OCI-M1 (cell line): Measurements from ENCODE around the gene DMRTC2.

Experiments used
- DNase-seq: peaks from one replicate; lab custom pipeline; 2025; lab: John Stamatoyannopoulos, UW

DMRTC2 gene

DNA sequence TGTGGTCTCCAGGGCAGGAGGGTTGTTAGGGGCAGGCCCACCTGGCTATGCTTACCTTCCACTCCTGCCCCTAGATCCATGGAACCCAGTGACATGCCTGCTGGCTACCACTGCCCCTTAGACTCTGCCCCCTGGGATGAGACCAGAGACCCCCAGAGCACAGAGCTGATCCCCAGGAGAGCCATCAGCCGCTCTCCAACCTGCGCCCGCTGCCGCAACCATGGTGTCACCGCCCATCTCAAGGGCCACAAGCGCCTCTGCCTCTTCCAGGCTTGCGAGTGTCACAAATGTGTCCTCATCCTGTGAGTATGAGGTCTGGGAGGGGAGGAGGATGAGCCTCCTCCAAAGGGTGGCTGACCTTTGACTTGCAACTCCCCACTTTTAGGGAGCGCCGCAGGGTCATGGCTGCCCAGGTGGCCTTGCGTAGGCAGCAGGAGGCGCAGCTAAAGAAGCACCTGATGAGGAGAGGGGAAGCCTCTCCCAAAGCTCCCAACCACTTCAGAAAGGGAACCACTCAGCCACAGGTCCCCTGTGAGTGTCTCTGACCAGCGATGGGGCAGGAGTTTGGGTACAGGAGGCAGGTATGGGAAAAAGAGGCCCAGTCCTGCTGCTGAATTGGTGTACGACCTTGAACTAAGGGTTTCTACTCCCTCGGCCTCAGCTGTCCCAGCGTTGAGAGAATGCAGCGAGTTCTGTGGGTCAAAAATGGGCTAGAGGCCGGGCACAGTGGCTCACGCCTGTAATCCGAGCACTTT is 2.7 kb downstream of the DMRTC2 start:
- DNase-seq = no peak

DNA sequence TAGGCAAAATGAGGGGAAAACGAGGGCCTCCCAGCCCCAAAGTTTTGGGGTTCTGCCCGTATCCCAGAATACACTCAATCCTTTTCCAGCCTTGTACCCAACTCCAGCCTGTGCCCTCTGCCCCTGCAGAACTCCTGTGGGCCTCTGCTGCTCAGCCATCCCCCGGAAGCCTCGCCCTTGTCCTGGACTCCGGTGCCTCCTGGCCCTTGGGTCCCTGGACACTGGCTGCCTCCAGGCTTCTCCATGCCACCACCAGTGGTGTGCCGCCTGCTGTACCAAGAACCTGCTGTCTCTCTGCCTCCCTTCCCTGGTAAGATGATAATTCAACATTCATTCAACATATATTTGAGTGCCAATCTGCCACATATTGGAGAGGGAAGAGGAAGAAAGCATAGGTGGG is 3.8 kb downstream of the DMRTC2 start:
- no peak for DNase-seq

DNA sequence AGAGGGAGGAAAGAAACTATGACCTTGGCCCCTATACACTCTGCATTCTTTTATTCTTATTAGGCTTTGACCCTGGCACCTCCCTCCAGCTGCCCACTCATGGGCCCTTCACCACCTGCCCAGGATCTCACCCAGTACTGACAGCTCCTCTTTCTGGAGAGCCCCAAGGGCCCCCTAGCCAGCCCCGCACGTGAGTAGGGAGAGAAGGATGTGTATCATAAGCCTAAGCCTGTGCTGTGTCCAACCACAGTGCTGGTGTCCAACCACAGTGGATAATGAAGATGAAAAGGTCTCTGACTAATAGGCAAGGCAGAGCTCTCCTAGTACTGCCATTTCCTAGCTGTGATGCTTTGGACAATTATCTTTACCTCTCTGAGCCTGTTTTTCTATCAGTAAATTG is 4.2 kb downstream of the DMRTC2 start:
- DNase-seq = no peak

DNA sequence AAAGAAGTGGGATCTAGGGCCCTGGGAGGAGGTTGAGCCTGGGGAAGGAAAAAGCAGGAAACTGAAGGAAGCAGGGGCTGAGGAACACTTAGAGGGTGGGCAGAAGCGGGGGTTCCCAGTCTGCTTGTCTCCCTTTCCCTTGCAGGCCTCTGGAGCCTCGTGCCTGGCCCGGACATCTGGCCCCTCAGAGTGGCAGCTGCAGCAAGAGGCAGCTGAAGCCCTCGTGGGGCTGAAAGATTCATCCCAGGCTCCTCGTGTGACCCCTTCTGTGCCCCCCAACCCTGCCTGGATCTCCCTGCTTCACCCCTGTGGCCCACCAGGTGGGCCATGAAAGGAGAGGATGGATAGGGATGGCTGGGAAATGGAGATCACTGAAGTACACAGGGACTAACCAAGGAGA is 5.5 kb downstream of the DMRTC2 start:
- no peak for DNase-seq

DNA sequence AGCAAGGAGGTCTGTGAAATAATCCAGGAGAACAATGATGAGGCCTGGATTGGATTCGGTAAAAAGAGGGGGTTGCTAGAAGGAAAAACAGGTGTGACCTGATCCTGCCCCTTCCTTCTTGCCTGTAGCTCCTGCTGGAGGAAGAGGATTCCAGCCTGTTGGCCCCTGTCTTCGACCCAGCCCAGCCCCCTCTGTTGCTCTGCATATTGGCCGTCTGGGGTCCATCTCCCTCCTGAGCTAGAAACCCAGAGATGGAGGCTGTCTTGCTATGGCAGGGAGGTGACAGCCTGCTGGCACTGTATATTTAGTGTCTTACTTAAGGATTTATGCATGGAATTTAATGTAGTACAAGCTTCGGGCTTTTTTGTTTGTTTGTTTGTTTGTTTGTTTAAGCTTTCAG is 6.6 kb downstream of the DMRTC2 start:
- no peak for DNase-seq

DNA sequence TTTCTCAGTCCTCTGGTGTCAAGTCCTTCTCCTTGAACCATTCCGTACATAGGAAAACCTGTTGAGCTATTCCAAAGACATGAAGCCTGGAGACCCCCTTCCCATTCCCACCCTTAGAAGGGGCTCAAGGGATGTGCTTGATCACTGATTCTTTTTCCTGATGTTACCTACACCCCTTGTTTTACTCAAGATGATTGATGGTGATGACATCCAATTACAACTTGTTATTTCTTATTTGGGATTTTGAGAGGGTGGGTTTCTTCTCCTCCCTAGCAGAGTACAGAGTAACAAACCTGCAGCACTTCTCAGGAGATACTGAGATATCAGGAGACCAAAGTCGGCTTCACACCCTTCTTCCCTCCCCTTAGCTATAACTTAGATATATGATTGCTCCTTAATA is 8.5 kb downstream of the DMRTC2 start:
- DNase-seq = no peak

DNA sequence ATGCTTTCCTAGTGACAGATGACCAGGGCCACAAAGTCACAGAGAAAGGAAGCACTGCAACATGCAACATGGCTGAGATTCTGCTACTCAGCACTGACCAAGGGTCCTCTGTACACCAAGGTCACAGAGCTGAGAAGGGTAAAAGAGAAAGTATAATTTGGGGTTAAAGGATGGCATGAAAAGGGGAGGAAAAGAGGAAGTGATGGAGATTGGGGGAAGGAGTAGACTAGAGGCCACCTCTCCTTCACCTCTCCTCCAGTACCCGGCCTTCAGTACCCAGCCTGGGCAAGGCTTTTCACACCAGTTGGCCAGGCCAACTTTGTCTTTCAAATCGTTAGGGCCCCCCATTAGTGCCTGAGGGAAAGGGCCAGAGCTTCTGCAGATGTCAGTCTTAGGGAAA is 8.9 kb downstream of the DMRTC2 start:
- peak; percentile 32 for DNase-seq

DNA sequence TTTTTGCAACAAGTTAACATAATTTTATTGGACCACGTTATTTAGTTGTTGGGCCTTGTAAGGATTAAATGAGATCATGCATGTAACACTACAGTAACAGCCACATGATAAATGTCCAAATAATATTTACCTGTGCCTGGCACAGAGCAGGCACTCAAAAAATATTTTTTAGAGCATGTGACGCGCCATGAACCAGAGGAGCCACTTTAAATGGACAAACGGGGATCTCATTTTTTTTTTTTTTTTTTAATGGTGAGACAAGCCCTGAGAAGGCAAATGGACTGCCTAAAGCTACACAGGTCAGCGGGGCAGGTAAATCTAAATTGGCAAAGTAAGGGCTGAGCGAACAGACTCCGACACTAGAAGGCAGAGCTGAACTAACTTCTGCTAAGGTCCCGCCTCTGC is 14.4 kb downstream of the DMRTC2 start:
- no peak for DNase-seq

DNA sequence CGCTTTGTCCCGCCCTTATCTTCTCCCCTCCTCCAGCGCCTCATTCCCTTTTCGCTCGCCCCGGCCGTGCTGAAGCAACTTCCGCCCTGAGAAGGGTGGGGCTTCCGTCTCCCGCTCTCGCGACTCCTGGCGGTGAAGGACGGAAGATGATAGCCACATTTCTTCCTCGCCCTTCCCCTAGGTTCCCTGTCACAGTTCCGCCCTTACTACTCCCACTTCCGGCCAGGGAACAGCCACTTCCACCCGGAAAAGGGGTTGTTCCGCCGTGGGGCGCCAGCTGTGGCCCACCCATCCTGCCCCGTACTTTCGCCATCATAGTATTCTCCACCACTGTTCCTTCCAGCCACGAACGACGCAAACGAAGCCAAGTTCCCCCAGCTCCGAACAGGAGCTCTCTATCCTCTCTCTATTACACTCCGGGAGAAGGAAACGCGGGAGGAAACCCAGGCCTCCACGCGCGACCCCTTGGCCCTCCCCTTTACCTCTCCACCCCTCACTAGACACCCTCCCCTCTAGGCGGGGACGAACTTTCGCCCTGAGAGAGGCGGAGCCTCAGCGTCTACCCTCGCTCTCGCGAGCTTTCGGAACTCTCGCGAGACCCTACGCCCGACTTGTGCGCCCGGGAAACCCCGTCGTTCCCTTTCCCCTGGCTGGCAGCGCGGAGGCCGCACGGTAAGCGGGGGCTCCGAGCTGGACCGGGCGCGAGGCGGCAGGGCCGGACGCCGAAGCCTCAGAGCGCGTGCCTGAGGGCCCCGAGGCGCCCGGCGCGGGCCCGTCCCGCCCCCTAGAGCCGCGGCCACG is 15.0 kb downstream of the DMRTC2 start, which contains the start of gene RPS19:
Gene RPS19, plus strand, starts transcription at position 638 of the 801 bp plus-strand sequence. CDS start 520 bp downstream, outside the sequence.
- DNase-seq = peak; percentile 100

DNA sequence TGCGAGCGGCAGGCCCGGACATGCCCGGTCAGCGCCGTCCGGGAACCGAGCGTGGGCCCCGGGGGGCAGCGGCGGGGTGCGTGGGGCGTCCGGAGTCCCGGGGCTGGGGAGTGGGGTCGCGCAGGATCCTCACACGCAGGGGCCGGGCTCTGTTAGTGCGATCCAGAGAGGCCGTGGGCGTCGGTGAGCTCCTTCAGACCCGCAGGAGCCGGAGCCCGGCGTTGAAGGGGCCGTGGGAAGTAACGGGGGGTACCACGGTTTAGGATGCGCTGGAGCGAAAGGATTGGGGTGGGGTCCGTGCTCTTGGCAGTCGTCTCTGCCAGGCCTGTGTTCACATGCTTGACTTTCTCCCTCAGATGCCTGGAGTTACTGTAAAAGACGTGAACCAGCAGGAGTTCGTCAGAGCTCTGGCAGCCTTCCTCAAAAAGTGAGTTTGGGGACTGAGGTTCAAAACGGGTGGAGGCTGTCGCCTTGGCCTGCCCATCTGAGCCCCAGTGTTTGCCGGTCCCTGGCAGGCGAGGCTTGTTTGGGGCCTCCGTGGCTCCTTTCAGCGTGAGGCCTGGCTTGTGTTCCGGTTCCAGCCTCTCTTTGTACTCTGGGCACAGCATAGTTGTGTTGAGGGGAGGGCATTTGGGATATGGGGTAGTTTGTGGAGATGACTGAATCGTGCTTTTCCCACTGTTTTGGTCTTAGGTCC is 15.7 kb downstream of the DMRTC2 start:
- DNase-seq = peak; percentile 44

DNA sequence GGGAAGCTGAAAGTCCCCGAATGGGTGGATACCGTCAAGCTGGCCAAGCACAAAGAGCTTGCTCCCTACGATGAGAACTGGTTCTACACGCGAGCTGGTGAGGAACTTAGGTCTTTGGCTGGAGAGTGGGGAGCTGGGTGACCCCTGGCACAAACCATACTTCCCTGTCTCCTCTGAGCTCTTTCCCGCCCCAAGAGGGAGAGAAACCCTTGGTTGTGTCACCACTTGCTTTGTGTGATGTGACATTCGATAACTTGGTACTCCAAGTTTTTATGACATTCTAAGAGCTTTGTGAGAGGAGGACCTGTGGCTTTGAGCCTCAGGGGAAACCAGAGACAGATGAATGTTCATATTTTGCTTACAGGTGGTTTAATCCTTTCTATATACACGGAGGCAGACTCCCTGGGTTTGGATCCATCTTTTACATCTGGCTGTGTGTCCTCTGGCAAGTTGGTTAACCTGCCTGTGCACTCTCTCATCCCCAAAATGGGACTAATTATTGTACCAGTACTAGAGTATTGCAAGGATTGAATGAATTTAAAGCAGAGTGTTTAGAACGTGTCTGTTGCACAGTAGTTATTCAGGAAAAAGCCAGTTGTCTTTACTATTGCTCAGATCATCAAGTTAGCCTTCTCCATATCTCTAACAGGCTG is 16.4 kb downstream of the DMRTC2 start:
- DNase-seq = peak; percentile 44

DNA sequence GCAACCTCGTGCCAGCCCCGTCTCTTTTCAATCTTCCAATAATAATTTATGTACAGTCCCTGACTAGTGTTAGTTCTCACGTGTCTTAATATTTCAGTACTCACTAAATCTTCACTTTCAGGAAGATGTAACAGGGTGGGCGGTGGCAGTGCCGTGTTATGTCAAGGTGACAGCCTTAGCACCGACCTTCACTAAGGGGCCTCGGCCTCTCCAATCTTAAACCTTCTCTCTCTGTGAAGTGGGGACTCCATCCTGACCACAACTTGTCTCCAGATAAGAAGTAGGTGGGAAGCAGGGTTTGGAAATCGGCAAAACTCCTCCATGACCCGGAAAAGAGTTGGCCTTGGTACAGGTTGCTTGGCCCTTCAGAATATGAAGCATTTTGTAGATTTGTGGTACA is 17.0 kb downstream of the DMRTC2 start:
- DNase-seq = no peak

DNA sequence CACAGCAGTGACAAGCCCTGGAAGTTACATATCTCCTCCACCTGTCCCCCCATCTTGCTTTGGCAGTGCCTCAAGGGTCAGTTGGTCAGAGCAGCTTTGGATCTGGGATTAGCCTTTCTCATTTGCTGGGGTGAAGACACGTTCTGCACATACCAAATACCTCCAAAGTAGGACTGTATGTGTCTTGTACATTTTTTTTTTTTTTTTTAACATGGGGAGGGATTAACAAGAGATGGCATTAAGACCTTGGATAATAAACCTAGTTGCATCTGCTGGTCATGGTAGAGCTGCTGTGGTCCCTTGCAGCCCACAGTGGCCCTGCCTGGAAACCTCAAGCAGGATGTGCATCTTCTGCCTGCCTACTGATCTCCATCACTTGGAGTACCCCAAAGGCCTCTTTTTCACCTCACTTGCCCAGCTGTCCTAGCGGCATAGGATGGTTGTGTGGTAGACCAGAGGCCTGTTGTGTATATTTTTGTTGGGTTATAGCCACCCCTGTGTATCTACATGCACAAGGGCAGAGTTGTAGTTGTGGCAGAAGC is 17.7 kb downstream of the DMRTC2 start:
- no peak for DNase-seq

DNA sequence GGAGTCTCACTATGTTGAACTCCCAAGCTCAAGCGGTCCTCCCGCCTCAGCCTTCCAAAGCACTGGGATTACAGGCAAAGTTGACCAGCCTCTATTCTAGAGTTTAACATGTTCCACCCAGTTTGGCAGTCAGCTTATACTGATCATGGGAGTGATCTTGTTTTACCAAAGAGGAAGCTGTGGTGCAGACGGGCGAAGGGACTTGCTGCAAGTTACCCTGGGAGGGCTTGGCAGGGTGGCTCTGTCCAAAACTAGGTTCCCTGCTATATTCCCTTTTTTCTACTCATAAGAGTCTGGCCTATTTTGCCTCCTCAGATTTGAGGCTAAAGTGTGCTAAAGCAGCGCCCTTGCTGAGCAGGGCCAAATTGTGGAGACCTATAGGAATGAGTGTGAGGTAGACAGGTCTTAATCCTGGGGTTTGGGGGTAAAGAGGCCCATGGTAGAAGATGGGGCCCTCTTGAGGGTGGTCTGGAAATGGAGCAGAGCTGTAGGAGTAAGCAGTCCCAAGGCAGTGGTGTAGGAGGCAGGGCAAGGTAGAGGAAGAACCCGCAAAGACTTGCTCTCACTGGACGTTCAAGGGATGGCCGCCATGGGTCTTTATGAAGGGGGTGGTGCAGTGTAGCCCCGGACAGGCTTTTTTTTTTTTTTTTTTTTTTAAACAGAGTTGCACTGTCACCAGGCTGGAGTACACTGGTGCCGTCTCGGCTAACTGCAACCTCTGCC is 18.5 kb downstream of the DMRTC2 start:
- no peak for DNase-seq

DNA sequence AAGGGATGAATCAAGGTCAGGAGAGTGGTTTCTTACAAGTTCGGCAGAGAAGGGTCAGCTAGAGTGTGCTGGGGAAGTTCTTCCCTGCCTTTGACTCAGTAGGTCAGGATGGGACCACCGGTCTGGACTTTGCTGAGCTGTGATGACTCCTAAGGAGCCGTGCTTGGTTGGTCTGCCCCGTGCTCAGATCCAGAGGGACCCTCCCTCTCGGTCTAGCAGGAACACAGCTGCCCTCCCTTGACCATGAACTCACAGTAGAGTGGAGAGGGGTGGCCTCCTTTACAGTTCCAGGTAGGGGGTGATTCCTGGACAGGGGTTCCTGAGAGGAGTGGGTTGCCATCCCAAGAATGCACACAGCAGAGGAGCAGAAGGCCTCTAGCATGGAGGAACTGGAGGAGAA is 19.5 kb downstream of the DMRTC2 start:
- DNase-seq = no peak

DNA sequence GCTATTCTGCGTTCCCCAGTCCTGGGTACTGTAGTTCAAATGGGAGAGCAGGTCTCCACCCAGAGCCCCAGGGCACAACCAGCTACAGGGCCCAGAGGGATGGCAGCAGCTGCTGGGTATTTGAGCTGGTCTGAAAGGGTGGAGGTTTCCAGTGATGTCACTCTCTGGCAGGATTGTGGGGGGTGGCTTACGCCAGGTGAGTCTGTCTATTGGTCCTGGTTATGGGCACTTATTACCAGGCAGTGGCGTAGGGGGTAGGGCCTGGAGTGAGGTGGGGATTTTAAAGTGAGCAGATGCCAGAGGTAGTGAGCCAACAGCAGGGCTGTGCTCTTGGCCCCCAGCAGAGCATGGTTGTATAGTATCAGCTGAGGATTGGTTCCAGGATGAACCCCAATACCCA is 21.4 kb downstream of the DMRTC2 start:
- no peak for DNase-seq

DNA sequence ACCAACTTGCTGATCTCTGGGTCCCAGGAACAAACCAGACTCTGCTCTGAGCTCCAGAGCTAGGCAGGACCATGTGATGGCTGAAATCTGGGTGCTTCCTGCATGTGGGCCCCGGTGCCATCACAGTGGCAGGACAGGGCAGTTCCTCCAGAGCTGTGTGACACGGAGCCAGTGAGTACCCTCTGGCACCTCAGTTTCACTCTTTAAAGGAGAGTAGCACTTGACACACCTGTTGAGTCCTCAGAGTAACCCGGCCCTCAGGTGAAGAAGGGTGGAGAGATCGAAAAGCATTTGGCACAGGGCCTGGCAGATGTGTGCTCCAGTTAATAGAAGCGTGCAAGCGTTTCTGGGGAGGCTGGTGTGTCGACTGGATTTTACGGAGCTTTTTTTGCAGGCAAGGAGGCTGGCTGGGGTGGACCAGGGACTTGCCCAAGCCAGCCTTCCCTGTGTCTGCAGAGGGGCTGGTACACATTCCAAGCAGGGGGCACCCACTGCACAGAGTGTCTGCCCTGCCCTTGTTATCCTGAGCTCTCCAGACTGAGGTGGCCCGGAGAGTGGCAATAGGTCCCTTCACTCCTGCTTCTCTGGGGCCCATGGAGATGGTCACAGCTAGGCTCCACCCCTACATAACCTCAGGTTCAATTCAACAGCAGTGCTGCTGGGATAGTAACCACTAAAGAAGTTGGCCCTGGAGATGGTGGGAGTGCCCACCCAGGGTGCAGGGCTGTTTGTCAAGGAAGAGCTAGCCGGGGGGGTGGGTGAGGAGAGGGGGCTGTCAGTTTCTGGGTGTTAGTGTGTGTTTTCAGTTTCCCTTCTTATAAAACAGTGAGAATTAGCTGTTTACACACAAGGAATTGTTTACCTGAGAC is 23.5 kb downstream of the DMRTC2 start:
- no peak for DNase-seq

DNA sequence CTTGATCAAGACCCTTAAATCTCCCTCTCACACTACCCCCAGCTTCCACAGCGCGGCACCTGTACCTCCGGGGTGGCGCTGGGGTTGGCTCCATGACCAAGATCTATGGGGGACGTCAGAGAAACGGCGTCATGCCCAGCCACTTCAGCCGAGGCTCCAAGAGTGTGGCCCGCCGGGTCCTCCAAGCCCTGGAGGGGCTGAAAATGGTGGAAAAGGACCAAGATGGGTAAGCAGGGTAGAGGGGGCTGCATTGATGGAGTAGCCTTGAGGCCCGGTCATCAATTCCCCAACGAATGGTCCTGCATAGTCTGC is 24.1 kb downstream of the DMRTC2 start:
- DNase-seq = no peak

DNA sequence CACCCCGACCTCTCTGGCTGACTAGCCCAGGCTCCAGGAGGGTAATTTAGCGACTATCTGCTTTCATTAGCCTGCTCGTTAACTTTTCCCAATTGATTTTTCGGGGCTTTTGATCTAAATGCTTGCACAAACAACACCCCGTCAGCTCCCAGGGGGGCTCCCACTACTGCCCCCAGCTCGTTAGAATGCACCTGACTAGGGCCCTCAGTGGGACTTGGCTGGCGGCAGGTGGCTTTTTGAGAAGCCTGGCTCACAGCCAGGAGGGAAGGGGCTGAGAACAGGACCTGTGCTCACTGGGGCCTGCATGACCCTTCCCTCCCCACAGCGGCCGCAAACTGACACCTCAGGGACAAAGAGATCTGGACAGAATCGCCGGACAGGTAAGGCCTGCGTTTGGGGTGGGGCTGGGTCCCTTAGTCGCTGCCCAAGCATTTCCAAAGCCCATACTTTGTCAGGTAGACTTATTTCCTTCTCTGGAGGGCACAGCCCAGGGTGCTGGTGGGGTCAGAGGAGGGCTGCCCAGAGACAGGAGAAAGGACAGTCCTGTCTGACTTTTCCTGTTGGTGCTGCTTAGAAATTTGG is 24.6 kb downstream of the DMRTC2 start:
- no peak for DNase-seq

DNA sequence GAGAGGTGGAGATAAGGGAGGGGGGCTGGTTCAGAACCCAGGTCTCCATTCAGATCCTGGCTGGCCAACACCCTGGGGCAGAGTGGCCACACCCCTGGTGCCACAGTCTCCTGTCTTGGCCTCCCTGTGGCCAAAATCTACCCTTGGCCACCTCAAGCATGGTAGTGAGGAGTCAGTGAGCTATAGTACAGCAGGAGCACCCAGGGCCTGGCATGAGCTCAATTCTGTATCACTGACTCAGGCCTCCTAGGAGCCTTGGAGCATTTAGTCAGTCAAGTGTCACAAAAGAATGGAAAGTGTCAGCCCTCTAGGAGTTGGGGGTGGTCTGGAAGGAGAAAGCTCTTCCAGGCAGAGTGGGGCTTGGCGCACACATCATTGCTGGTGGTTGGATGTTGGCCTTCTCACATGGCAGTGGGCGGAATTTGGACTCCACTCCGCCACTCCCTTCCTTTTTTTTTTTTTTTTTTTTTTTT is 25.6 kb downstream of the DMRTC2 start:
- DNase-seq = no peak
